A549 (cell line): ENCODE measurements around the gene PRAMEF12. TPM values are rescaled to one million over a fixed set of nuclear protein-coding genes. Genes with fewer than 3 reads are reported as not detected.

Source experiments
- ATAC-seq, 2 experiments: fragments of 200-7000 bp in 1 of 2; fragments of >200 bp in 1 of 2; cut with Nextera tagmentation in 1 of 2; cut with Tn5 transposase in 1 of 2; 3 replicates each; pipeline versions ENCODE4 v1.8.0 to v1.9.1; 2018 to 2020; ENCODE audit warnings: mild to moderate bottlenecking in 1 of 2, moderate library complexity in 1 of 2
- CTCF ChIA-PET: fragments of 300-600 bp; sonication (Branson Sonifier 250); formaldehyde crosslinking; extraction: SDS; loops from one replicate; lab custom pipeline; 2021; ENCODE audit warnings: antibody characterized with exemption, inconsistent platforms; lab: Yijun Ruan, JAX
- POLR2A ChIA-PET: fragments of 350-600 bp; formaldehyde crosslinking; extraction: SDS; loops from one replicate; lab custom pipeline; 2021; ENCODE audit warnings: antibody characterized with exemption, inconsistent platforms; lab: Yijun Ruan, JAX
- DNase-seq, 2 experiments: peaks; one replicate each; pipeline versions ENCODE4 v3.0.0 to v3.0.0-alpha.2; 2011 to 2016; ENCODE audit warnings: low read depth in 1 of 2, low spot score in 1 of 2
- FAIRE-seq: peaks from 2 replicates; lab custom pipeline; 2011; peaks lifted over from hg19 to GRCh38; lab: Jason Lieb, UNC
- H3K27ac ChIP-seq, 2 experiments: fragments of >200 bp; sonication (Bioruptor Twin); formaldehyde crosslinking; 3 replicates each; pipeline ENCODE4 v1.5.1; 2016 to 2017
- H3K4me1 ChIP-seq: fragments of >200 bp; sonication (Bioruptor Twin); formaldehyde crosslinking; 3 replicates; pipeline ENCODE4 v1.6.1; 2016
- H3K4me2 ChIP-seq: fragments of >200 bp; sonication (Bioruptor Twin); formaldehyde crosslinking; 3 replicates; pipeline ENCODE4 v1.6.1; 2016
- H3K4me3 ChIP-seq: fragments of >200 bp; sonication (Bioruptor Twin); formaldehyde crosslinking; 3 replicates; pipeline ENCODE4 v1.5.1; 2016
- H3K9me3 ChIP-seq: fragments of >200 bp; sonication (Bioruptor Twin); formaldehyde crosslinking; 3 replicates; pipeline ENCODE4 v1.6.1; 2016
- CBX8 ChIP-seq: fragments of 200-600 bp; sonication (generic); IDR thresholded peaks from 2 replicates; pipeline ENCODE4 v1.6.1; 2016
- CEBPB ChIP-seq, 2 experiments: fragments of >200 bp in 1 of 2; sonication (Bioruptor Twin) in 1 of 2; formaldehyde crosslinking in 1 of 2; IDR thresholded peaks; 2 replicates each; pipeline ENCODE4 v1.6.1; 2012 to 2016
- CHD2 ChIP-seq: fragments of 150-350 bp; IDR thresholded peaks from 2 replicates; pipeline ENCODE4 v1.6.1; 2014; ENCODE audit warnings: low read length; ENCODE audit not compliant: partially characterized antibody
- EHF ChIP-seq: fragments of 250-450 bp; sonication (Bioruptor Pico); IDR thresholded peaks from 2 replicates; pipeline ENCODE4 v1.5.0; 2020; ENCODE audit warnings: mild to moderate bottlenecking
- EHMT2 ChIP-seq: fragments of 200-600 bp; sonication (generic); IDR thresholded peaks from 2 replicates; pipeline ENCODE4 v1.6.1; 2016; ENCODE audit warnings: antibody characterized with exemption, low read depth, mild to moderate bottlenecking, moderate library complexity
- EP300 ChIP-seq, 2 experiments: fragments of >200 bp; sonication (Bioruptor Twin); formaldehyde crosslinking; IDR thresholded peaks; 2 replicates in 1 of 2; 3 replicates in 1 of 2; pipeline ENCODE4 v1.6.1; 2016 to 2017
- FOSB ChIP-seq: fragments of 250-450 bp; sonication (Bioruptor Pico); IDR thresholded peaks from 2 replicates; pipeline ENCODE4 v1.5.0; 2020; ENCODE audit warnings: mild to moderate bottlenecking, moderate library complexity
- HEYL ChIP-seq: fragments of 250-450 bp; sonication (Bioruptor Pico); IDR thresholded peaks from 2 replicates; pipeline ENCODE4 v1.8.0; 2021; ENCODE audit warnings: mild to moderate bottlenecking, moderate library complexity
- HOXB13 ChIP-seq: fragments of 250-450 bp; sonication (Bioruptor Pico); IDR thresholded peaks from 2 replicates; pipeline ENCODE4 v1.5.0; 2020; ENCODE audit warnings: low read depth, mild to moderate bottlenecking, moderate library complexity
- JUN ChIP-seq, 2 experiments: fragments of >200 bp; sonication (Bioruptor Twin); formaldehyde crosslinking; IDR thresholded peaks; 2 replicates in 1 of 2; 3 replicates in 1 of 2; pipeline ENCODE4 v1.6.1; 2016 to 2017
- KDM1A ChIP-seq: fragments of 200-600 bp; sonication (generic); IDR thresholded peaks from 2 replicates; pipeline ENCODE4 v1.6.1; 2016; ENCODE audit warnings: low read depth, mild to moderate bottlenecking
- MAFK ChIP-seq: fragments of 450-650 bp; IDR thresholded peaks from 2 replicates; pipeline ENCODE4 v1.6.1; 2014; ENCODE audit not compliant: partially characterized antibody
- MYC ChIP-seq: IDR thresholded peaks from 2 replicates; pipeline ENCODE4 v1.6.1; 2012; ENCODE audit warnings: mild to moderate bottlenecking, inconsistent platforms, low read length, improper control_type of control experiment, borderline replicate concordance
- NPAS2 ChIP-seq: fragments of 250-450 bp; sonication (Bioruptor Pico); IDR thresholded peaks from 2 replicates; pipeline ENCODE4 v1.8.0; 2022; ENCODE audit warnings: mild to moderate bottlenecking, moderate library complexity, borderline replicate concordance
- NR3C1 ChIP-seq: fragments of >200 bp; sonication (Bioruptor Twin); formaldehyde crosslinking; IDR thresholded peaks from 3 replicates; pipeline ENCODE4 v1.6.1; 2017
- RAD21 ChIP-seq, 2 experiments: fragments of >200 bp in 1 of 2; sonication (Bioruptor Twin) in 1 of 2; formaldehyde crosslinking in 1 of 2; IDR thresholded peaks in 1 of 2; conservative IDR thresholded peaks in 1 of 2; 2 replicates in 1 of 2; 3 replicates in 1 of 2; pipeline ENCODE4 v1.6.1; 2012 to 2018; ENCODE audit warnings: inconsistent platforms in 1 of 2
- RNF2 ChIP-seq: fragments of 200-600 bp; sonication (generic); IDR thresholded peaks from 2 replicates; pipeline ENCODE4 v1.6.1; 2016; ENCODE audit warnings: low read depth, mild to moderate bottlenecking, antibody characterized with exemption, moderate library complexity, borderline replicate concordance
- TFCP2L1 ChIP-seq: fragments of 250-450 bp; sonication (Bioruptor Pico); IDR thresholded peaks from 2 replicates; pipeline ENCODE4 v1.5.0; 2021; ENCODE audit warnings: mild to moderate bottlenecking
- ZC3H11A ChIP-seq: fragments of 450-650 bp; IDR thresholded peaks from 2 replicates; pipeline ENCODE4 v1.6.1; 2014; ENCODE audit warnings: antibody characterized with exemption, mild to moderate bottlenecking
- WGBS: methylation state at CpG from one replicate; pipeline ENCODE4 v1.1.6; 2017; ENCODE audit errors: missing lambda C conversion rate; 5-methylcytosine and 5-hydroxymethylcytosine counted together
- polyA plus RNA-seq, 4 experiments: library from polyadenylated mRNA; depleted of rRNA in 3 of 4; stranded (reverse); fragments of >200 nt; fragmentation: RNase III in 1 of 4; extraction: RNeasy Plus Mini Kit Qiagen cat#74134 plus additional on column Dnase treatment in 1 of 4; gene quantifications; 2 replicates in 3 of 4; 3 replicates in 1 of 4; pipeline ENCODE4 v1.2.3, GENCODE V29; 2011 to 2017
- TF ChIP-seq, protein P1 (sequence below): fragments of 250-450 bp; sonication (Bioruptor Pico); IDR thresholded peaks from 2 replicates; pipeline ENCODE4 v1.5.0; 2021; ENCODE audit warnings: mild to moderate bottlenecking, moderate library complexity, borderline replicate concordance
- TF ChIP-seq, protein P2 (sequence below): IDR thresholded peaks from 2 replicates; pipeline ENCODE4 v1.6.1; 2012; ENCODE audit warnings: low read depth, borderline replicate concordance
- TF ChIP-seq, protein P3 (sequence below): IDR thresholded peaks from 2 replicates; pipeline ENCODE4 v1.6.1; 2012

The PRAMEF12 gene
- polyA plus RNA-seq, 2 of the 4 experiments (the other 2 are of a cell fraction): not detected

DNA sequence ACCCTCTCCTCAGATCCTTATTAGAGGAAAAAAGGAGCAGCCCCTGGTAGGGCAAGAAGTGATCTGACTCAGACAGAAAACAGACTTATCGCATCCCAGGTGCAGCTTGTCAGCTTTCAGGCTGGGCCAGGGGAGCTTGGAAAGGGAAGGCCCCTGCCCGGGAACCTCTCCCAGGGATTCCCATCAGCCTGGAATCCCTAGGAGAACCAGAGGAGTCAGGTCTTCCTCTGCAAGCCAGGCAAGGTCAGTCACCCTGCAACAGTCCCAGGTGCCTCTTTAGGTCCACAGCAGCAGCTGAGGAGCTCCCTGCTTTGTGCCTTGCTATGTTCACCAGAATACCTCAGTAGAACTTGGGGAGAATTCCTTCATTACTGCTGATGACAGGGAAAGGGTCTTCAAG lies 2.9 kb upstream of the PRAMEF12 start:
- Histone ChIP-seq H3K4me3 (no peak overlapping the region), H3K4me1 (no peaks in the 10 kb centered on the region), H3K4me2 (no peak overlapping the region), H3K9me3 (no peaks in the 10 kb centered on the region), H3K27ac (no peak overlapping the region)
- ATAC-seq: no peak
- no peak for DNase-seq
- no peak for TF ChIP-seq FOSB (CRISPR knock-in tag)
- TF ChIP-seq CBX8: no peak
- TF ChIP-seq, protein P1, sequence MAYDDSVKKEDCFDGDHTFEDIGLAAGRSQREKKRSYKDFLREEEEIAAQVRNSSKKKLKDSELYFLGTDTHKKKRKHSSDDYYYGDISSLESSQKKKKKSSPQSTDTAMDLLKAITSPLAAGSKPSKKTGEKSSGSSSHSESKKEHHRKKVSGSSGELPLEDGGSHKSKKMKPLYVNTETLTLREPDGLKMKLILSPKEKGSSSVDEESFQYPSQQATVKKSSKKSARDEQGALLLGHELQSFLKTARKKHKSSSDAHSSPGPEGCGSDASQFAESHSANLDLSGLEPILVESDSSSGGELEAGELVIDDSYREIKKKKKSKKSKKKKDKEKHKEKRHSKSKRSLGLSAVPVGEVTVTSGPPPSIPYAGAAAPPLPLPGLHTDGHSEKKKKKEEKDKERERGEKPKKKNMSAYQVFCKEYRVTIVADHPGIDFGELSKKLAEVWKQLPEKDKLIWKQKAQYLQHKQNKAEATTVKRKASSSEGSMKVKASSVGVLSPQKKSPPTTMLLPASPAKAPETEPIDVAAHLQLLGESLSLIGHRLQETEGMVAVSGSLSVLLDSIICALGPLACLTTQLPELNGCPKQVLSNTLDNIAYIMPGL (CRISPR knock-in tag): no peak
- TF ChIP-seq JUN (IDR thresholded peaks at IDR 0.05): no peak
- TF ChIP-seq CHD2: no peak
- TF ChIP-seq HOXB13 (CRISPR knock-in tag): no peak
- no peak for TF ChIP-seq HEYL (CRISPR knock-in tag)
- TF ChIP-seq ZC3H11A: no peak
- no peak for TF ChIP-seq CEBPB (IDR thresholded peaks at IDR 0.05)
- TF ChIP-seq RAD21 (conservative IDR thresholded peaks at IDR 0.05 in 1 of 2, IDR thresholded peaks at IDR 0.05 in 1 of 2): no peak
- WGBS: 67% methylated on average over 1 of the region's 2 CpGs
- FAIRE-seq: no peak
- POLR2A ChIA-PET: no interaction called here
- CTCF ChIA-PET: interaction anchor here (1.6 kb wide), 1 partner anchor 15 kb away, joined by 3 read pairs; no protein-coding TSS in a partner anchor

DNA sequence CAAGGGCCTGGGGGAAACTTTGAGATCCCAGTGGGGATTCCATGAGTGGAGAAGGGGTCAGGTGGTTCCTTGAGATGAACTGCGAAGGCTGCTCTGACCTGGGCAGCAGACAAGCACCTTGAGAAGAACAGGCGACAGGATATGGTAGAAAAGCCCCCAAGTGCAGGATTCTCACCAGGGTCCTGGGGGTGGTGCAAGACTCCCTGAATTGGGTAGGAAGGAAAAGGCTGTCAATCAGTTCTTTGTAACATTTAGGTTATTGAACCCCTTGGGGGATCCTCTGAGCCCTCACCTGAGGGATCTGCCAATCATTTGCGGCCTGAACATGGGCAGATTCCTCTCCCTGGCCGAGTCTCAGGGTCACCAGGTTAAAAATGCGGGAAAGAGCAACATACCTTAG lies 2.4 kb upstream of the PRAMEF12 start:
- no peak overlapping the region for H3K4me3 ChIP-seq
- WGBS: 20% methylated on average over 5 of the region's 5 CpGs
- H3K4me2 ChIP-seq: no peak overlapping the region
- H3K27ac ChIP-seq: no peak overlapping the region
- ATAC-seq: no peak
- FAIRE-seq: no peak
- ChIA-PET CTCF (interaction anchor here (1.6 kb wide), 1 partner anchor 16 kb away, joined by 3 read pairs; no protein-coding TSS in a partner anchor), POLR2A (no interaction called here)
- DNase-seq: no peak
- no peak for TF ChIP-seq HEYL (CRISPR knock-in tag)
- no peak for TF ChIP-seq NPAS2 (CRISPR knock-in tag)
- TF ChIP-seq, protein P2, sequence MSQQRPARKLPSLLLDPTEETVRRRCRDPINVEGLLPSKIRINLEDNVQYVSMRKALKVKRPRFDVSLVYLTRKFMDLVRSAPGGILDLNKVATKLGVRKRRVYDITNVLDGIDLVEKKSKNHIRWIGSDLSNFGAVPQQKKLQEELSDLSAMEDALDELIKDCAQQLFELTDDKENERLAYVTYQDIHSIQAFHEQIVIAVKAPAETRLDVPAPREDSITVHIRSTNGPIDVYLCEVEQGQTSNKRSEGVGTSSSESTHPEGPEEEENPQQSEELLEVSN: no peak
- no peak for TF ChIP-seq JUN (IDR thresholded peaks at IDR 0.05)
- H3K9me3 ChIP-seq: no peaks in the 10 kb centered on the region
- H3K4me1 ChIP-seq: no peaks in the 10 kb centered on the region

DNA sequence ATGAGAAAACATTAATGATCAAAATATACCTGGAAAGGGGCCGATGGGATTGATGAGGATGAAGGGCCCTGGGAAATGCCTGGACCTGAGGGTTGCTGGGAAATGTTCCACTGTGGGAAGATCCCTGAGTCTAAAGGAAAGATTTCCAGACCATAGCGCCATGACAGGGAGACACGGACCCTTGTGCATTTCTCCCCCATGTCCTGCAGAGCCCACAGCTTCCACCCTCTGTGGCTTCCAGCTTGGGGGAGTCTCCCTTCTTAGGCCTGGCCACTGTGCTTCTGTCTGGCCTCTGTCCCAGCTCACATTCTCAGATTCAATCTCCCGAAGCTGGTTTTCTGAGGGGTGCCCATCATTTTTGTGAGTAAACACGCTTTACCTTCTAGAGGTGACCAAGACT lies 1.0 kb upstream of the PRAMEF12 start:
- ATAC-seq (no peak), FAIRE-seq (no peak), DNase-seq (no peak)
- ChIA-PET CTCF (no interaction called here), POLR2A (no interaction called here)
- Histone ChIP-seq H3K4me1 (no peaks in the 10 kb centered on the region), H3K4me3 (no peak overlapping the region), H3K9me3 (no peaks in the 10 kb centered on the region), H3K4me2 (no peak overlapping the region), H3K27ac (no peak overlapping the region)
- WGBS: 31% methylated on average over 5 of the region's 5 CpGs
- TF ChIP-seq, protein P1 (CRISPR knock-in tag): no peak
- TF ChIP-seq MAFK: no peak
- no peak for TF ChIP-seq EP300 (IDR thresholded peaks at IDR 0.05)
- TF ChIP-seq, protein P3, sequence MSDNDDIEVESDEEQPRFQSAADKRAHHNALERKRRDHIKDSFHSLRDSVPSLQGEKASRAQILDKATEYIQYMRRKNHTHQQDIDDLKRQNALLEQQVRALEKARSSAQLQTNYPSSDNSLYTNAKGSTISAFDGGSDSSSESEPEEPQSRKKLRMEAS: no peak
- TF ChIP-seq HEYL (CRISPR knock-in tag): no peak
- no peak for TF ChIP-seq NR3C1
- no peak for TF ChIP-seq EHF (CRISPR knock-in tag)
- no peak for TF ChIP-seq EHMT2
- TF ChIP-seq KDM1A: no peak
- no peak for TF ChIP-seq TFCP2L1 (CRISPR knock-in tag)
- TF ChIP-seq MYC: no peak
- TF ChIP-seq RNF2: no peak
- TF ChIP-seq RAD21 (conservative IDR thresholded peaks at IDR 0.05 in 1 of 2, IDR thresholded peaks at IDR 0.05 in 1 of 2): no peak
